Measurements from ENCODE around the gene TACR2. TPM values are rescaled to one million over a fixed set of nuclear protein-coding genes. Genes with fewer than 3 reads are reported as not detected.

The TACR2 gene
- 100 to 1,000 TPM in 2 of 4 donors, 10 to 100 TPM in 2; 18.9 to 241 (median 78.9) TPM for total RNA-seq

- peak within 1 kb of the TSS; percentile 69 to 94 (median 84) for H3K27ac ChIP-seq
- intact Hi-C loops (cut with DNase I; ENCODE audit: low total_unique reads) (loop anchor here (5.0 kb wide), 2 partner anchors 76 to 386 kb away; partner anchors contain the start of gene COL13A1), in situ Hi-C loops (cut with MboI; ENCODE audit: low pct_ligation_motif_present in 1 of 4, low pct_unique_long_range_greater_than_20kb in 1 of 4, low sequenced_read_pairs in 3 of 4) (loop anchor here in 3 of 4 donors (10.0 to 25.0 kb wide), 3 partner anchors 88 to 221 kb away; partner anchors contain the start of gene FAM241B (in 3 of the 3))
- peak within 1 kb of the TSS; percentile 10 to 22 (median 15) for H3K4me3 ChIP-seq
- DNase-seq = peak; percentile 48
- H3K36me3 ChIP-seq = no peaks in the 10 kb centered on the region
- H3K27me3 ChIP-seq = no peaks in the 10 kb centered on the region
- TF ChIP-seq POLR2A (IDR thresholded peaks at IDR 0.05) (no peak), CTCF (IDR thresholded peaks at IDR 0.05) (no peak), EP300 (IDR thresholded peaks at IDR 0.05; ENCODE audit: low read depth) (no peak), POLR2AphosphoS5 (IDR thresholded peaks at IDR 0.05) (peak; percentile 60 to 84 (median 76))
- peaks cover 19 to 35% (median 31%) of the 10 kb centered on the region in 4 donors for H3K4me1 ChIP-seq
- 71% methylated on average over 10 of the region's 10 CpGs; no CpG with 5 or more reads in 1 of the 2 donors for WGBS, 2 donors (ENCODE audit: low coverage in 1 of 2)
- H3K9me3 ChIP-seq = no peaks in the 10 kb centered on the region
Measured at GRCh38 chr10:69416695-69417094, at the start of gene TACR2. TACR2 (minus strand) TSS chr10:69416918; CDS start chr10:69416323, 595 bp downstream.

- DNase-seq = no peak
- peak overlapping the region in 3 of 4 donors; percentile 73 to 81 (median 80) for H3K27ac ChIP-seq
- in situ Hi-C loops (cut with MboI; ENCODE audit: low pct_ligation_motif_present in 1 of 4, low pct_unique_long_range_greater_than_20kb in 1 of 4, low sequenced_read_pairs in 3 of 4) (no loop called here), intact Hi-C loops (cut with DNase I; ENCODE audit: low total_unique reads) (no loop called here)
- no peaks in the 10 kb centered on the region for H3K27me3 ChIP-seq
- 60 to 68% methylated on average over 4 to 5 of the region's 5 CpGs for WGBS, 2 donors (ENCODE audit: low coverage in 1 of 2)
- TF ChIP-seq POLR2A (IDR thresholded peaks at IDR 0.05) = no peak
- TF ChIP-seq CTCF (IDR thresholded peaks at IDR 0.05) = no peak
- H3K36me3 ChIP-seq = no peaks in the 10 kb centered on the region
- H3K4me1 ChIP-seq = peaks cover 28 to 49% (median 39%) of the 10 kb centered on the region in 4 donors
- no peak overlapping the region for H3K4me3 ChIP-seq
- H3K9me3 ChIP-seq = no peaks in the 10 kb centered on the region
Measured at GRCh38 chr10:69466158-69466490, 49.4 kb upstream of the TACR2 start.

GRCh38 chr10:69465457-69466157 lies 48.9 kb upstream of the TACR2 start:
- no peaks in the 10 kb centered on the region for H3K9me3 ChIP-seq
- no peak for DNase-seq
- TF ChIP-seq POLR2AphosphoS5 (IDR thresholded peaks at IDR 0.05) (no peak), POLR2A (IDR thresholded peaks at IDR 0.05) (no peak), CTCF (IDR thresholded peaks at IDR 0.05) (no peak), EP300 (IDR thresholded peaks at IDR 0.05; ENCODE audit: low read depth) (no peak)
- in situ Hi-C loops (cut with MboI; ENCODE audit: low pct_ligation_motif_present in 1 of 4, low pct_unique_long_range_greater_than_20kb in 1 of 4, low sequenced_read_pairs in 3 of 4) = no loop called here
- WGBS, 2 donors (ENCODE audit: low coverage in 1 of 2) = 49 to 80% methylated on average over 2 to 9 of the region's 9 CpGs
- peak overlapping the region; percentile 73 to 81 (median 77) for H3K27ac ChIP-seq
- no peaks in the 10 kb centered on the region for H3K27me3 ChIP-seq
- H3K36me3 ChIP-seq = no peaks in the 10 kb centered on the region
- H3K4me1 ChIP-seq = peaks cover 29 to 50% (median 43%) of the 10 kb centered on the region in 4 donors
- H3K4me3 ChIP-seq = no peak overlapping the region
- intact Hi-C loops (cut with DNase I; ENCODE audit: low total_unique reads) = no loop called here

GRCh38 chr10:69464801-69465401 lies 48.2 kb upstream of the TACR2 start:
- no peaks in the 10 kb centered on the region for H3K9me3 ChIP-seq
- no peaks in the 10 kb centered on the region for H3K36me3 ChIP-seq
- intact Hi-C loops (cut with DNase I; ENCODE audit: low total_unique reads) (no loop called here), in situ Hi-C loops (cut with MboI; ENCODE audit: low pct_ligation_motif_present in 1 of 4, low pct_unique_long_range_greater_than_20kb in 1 of 4, low sequenced_read_pairs in 3 of 4) (no loop called here)
- TF ChIP-seq CTCF (IDR thresholded peaks at IDR 0.05) (peak in 1 of 5 experiments; percentile 14), POLR2AphosphoS5 (IDR thresholded peaks at IDR 0.05) (peak in 2 of 3 donors; percentile 3 to 8), EP300 (IDR thresholded peaks at IDR 0.05; ENCODE audit: low read depth) (no peak)
- H3K4me3 ChIP-seq = no peak overlapping the region
- H3K4me1 ChIP-seq = peaks cover 35 to 57% (median 50%) of the 10 kb centered on the region in 4 donors
- DNase-seq = peak; percentile 65
- 38% methylated on average over 2 of the region's 2 CpGs; no CpG with 5 or more reads in 1 of the 2 donors for WGBS, 2 donors (ENCODE audit: low coverage in 1 of 2)
- H3K27me3 ChIP-seq = no peaks in the 10 kb centered on the region
- H3K27ac ChIP-seq = peak overlapping the region; percentile 73 to 81 (median 77)

Data from transverse colon (tissue), 4 donors.